GM18867 (cell line): ENCODE data around the gene BICRA.

Experiments
- ATAC-seq: cut with Tn5 transposase; IDR thresholded peaks from one replicate; pipeline ENCODE4 v1.9.1; 2021; ENCODE audit warnings: mild to moderate bottlenecking, moderate library complexity; ENCODE audit not compliant: unreplicated experiment

Gene BICRA

GRCh38 chr19:47686679-47687450 is 77.9 kb downstream of the BICRA start:
- ATAC-seq = no peak

DNA sequence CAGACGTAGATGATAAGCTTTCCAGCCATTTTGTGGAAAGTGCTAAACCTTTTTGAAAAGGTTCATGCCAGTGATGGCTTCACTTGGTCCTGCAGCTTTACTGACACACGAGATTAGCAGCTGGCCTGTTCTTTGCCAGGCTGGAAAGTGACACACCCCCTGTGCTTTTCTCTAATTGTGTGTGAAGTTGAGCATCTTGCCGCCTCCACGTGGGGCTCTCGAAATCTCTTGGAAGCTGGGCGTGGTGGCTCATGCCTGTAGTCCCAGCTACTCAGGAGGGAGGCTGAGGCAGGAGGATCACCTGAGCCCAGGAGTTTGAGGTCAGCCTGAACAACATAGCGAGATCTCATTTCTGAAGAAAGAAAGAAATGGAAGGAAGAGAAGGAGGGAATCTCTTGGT is 79.0 kb downstream of the BICRA start:
- ATAC-seq = no peak

- ATAC-seq = no peak
Observed at GRCh38 chr19:47691090-47691489, 82.2 kb downstream of the BICRA start.

GRCh38 chr19:47691782-47692181 is 82.8 kb downstream of the BICRA start:
- no peak for ATAC-seq

DNA sequence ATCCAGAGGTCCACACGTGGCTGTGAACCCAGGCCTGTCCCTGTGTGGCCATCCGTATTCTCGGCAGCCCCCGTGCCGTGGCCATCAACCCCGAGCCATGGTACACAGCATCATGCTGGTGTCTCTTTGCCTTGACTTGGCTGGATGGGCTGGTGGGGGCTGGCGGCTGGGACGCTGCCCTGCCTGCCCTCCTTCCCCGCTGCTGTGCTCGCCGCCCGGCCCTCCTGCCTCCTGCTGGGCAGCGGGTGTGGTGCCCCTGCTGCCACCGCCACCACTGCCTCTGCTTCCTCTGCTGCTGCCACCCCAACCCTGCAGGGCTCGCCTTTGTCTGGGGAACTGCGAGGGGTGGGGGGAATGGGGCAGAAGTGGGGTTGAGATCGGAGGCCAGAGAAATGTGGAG is 84.6 kb downstream of the BICRA start:
- no peak for ATAC-seq

DNA sequence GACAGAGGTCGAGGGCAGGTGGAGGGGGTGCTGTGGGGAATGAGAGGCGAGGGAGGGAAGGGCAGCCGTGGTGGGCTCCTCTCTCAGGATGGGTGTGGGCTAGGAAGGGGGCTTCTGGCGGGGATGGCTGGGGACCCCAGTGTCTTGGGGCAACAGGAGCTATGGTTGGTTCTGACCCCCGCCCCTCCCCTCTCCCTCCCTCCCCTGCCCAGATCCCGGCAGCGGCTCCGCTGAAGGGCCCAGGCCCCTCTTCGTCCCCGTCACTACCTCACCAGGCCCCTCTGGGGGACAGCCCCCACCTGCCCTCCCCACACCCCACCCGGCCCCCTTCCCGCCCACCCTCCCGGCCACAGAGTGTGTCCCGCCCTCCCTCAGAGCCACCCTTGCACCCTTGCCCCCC is 85.0 kb downstream of the BICRA start:
- ATAC-seq = no peak

DNA sequence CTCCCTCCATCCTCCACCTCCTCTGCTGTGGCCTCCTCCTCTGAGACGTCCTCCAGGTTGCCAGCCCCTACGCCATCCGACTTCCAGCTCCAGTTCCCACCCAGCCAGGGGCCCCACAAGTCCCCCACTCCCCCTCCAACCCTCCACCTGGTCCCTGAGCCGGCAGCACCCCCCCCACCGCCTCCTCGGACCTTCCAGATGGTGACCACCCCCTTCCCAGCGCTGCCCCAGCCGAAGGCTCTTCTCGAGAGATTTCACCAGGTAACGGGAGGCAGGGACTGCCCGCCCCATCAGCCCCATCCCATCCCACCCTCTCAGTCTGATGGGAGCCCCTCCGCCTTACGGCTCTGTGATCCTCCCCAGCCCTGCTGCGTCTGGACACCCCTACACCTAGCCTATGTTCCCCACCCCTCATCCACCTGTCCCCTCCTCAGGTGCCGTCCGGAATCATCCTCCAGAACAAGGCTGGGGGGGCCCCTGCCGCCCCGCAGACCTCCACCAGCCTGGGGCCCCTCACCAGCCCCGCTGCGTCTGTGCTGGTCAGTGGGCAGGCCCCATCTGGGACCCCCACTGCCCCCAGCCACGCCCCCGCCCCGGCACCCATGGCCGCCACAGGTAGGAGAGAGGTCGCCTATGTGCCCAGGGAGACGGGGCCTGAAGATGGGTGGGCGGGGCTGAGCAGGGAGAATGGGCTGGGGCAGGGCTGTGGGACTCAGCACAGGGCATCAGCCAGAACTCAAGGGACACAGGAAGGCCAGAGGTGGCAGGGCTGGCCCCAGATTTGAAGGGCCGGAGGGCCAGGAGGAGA is 85.7 kb downstream of the BICRA start:
- ATAC-seq = no peak

GRCh38 chr19:47695533-47696262 is 86.8 kb downstream of the BICRA start:
- no peak for ATAC-seq

DNA sequence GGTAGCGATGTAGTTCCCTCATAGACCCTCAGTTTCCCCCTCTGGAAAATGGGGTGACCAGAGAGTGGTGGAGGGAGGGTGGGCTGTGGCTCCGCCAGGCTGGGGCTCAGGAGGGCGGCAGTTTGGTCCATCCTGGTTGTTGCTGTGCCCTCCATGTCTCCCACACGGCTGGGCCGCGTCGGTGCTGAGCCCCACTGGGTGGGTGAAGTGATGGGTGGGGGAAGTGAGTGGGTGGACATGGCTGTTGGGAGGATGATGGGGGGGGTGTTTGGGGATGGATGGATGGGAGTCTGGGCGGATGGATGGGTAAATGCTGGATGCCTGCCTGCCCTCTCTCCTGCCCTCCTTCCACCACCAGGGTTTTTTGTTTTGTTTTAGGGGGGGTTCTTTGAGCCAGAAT is 87.7 kb downstream of the BICRA start:
- ATAC-seq = no peak

- no peak for ATAC-seq
Observed at GRCh38 chr19:47697863-47698609, 89.1 kb downstream of the BICRA start.

DNA sequence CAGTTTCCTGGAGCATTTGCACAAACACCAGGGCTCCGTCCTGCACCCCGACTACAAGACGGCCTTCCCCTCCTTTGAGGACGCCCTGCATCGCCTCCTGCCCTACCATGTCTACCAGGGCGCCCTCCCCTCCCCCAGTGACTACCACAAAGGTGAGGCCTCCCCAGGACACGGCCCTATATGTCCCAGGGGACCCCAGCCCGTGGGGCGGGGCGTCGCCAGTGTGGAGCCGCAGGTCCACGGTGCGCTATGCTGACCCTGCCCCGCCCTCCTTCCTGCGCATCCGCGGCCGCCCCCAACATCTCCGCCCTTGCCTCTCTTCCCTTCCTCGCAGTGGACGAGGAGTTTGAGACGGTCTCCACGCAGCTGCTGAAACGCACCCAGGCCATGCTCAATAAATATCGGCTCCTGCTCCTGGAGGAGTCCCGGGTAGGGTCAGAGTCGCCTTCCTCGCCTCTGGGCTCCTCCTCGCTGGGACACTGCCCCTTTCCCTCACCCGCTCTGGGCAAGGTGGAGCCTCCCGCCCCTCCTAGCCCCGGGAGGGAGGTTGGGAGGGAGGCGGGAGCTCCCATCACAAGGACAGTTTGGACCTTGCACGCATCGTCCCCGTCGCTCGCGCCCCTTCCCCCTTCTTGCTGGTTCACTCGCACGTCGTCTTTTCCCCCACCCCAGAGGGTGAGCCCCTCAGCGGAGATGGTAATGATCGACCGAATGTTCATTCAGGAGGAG is 89.9 kb downstream of the BICRA start:
- no peak for ATAC-seq

- no peak for ATAC-seq
Observed at GRCh38 chr19:47699360-47699917, 90.5 kb downstream of the BICRA start.

DNA sequence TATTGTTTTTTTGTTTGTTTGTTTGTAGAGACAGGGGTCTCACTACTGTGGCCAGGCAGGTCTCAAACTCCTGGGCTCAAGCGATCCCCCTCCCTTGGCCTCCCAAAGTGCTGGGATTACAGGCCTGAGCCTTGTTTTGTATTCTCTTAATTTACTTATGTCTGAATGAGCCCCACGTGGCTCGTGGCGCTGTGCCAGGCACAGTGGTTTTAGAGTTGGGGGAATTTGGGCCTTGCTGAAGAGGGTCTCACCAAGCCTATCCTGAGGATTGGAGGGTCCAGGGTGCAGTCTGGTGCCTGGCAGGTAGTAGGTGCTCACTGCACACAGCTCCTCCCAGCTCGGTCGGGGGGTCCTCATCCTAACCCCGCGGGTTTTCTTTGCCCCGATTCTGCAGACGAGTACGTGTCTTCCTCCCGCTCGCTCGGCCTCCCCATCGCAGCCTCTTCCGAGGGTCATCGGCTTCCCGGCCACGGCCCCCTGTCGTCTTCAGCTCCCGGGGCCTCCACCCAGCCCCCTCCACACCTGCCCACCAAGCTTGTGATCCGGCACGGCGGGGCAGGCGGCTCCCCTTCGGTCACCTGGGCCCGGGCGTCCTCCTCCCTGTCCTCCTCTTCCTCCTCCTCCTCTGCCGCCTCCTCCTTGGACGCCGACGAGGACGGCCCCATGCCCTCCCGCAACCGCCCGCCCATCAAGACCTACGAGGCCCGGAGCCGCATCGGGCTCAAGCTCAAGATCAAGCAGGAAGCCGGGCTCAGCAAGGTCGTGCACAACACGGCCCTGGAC is 92.2 kb downstream of the BICRA start:
- no peak for ATAC-seq

DNA sequence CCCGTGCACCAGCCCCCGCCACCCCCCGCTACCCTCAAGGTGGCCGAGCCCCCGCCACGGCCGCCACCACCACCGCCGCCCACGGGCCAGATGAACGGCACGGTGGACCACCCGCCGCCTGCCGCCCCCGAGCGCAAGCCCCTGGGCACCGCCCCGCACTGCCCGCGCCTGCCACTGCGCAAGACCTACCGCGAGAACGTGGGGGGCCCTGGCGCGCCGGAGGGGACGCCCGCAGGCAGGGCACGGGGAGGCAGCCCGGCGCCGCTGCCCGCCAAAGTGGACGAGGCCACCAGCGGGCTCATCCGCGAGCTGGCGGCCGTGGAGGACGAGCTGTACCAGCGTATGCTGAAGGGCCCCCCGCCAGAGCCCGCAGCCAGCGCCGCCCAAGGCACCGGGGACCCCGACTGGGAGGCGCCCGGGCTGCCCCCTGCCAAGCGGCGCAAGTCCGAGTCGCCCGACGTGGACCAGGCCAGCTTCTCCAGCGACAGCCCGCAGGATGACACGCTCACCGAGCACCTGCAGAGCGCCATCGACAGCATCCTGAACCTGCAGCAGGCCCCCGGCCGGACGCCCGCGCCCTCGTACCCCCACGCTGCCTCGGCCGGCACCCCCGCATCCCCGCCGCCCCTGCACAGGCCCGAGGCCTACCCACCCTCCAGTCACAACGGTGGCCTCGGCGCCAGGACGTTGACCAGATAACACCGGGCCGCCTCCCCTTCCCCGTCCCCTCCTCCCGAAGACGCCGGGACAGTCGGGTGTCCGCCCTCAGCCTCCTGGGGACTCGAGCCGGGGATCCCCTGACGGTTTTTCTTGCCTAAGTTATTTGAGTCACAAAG is 93.0 kb downstream of the BICRA start:
- ATAC-seq = no peak

DNA sequence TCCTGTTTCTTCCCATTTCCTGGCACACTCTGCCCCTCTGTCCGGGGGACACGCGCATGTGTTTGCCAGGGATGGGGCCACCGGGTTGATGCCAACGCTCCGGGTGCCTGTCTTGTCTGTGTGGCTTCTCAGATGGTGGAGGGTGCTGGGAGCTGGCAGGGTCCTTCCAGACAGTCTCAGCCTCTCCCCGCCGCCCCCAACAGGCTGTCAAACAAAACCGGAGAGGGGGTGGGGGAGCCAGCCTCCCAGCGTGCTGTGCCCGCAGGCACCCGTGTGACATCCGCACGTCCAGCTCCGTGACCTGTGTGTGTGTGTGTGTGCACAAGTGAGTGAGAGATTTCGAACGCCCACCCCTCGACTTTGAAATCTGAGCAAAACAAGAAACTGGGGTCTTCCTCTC is 93.7 kb downstream of the BICRA start:
- no peak for ATAC-seq

DNA sequence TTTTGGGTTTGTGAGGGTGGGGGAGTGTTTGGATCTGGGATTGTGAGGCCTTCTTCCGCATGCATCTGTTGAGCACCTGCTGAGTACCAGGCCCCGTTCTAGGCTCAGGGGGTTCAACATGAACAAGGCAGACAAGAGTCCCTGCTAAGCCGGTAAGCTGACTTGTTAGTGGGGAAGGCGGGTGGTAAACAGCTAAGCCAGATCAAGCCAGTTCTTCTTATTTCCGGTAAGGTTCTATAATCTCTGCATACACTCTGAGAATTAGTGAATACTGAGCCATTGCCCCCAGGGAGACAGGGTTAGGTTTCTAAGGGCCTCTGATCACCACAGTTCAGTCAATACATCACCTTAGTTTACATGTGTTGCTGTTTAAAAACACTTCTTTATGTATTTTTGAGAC is 94.4 kb downstream of the BICRA start:
- no peak for ATAC-seq

DNA sequence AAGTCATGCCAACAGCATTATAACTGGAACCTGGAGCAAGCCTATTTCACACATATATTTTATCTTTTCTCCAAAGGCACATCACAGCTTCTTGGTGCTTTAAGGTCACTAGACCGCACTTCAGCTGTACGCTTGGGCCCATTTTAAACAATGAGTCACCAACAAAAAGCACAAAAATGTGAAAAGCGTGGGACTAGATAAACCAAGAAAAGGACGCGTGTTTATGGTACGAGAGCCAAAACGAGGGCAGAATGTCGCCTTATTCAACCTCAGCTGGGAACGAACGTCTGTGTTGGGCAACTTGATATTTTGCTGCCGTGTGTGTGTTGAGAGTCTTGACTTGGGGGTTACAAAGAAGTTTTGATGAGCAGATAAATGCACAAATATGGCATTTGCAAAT is 95.1 kb downstream of the BICRA start:
- ATAC-seq = no peak

- ATAC-seq = no peak
Observed at GRCh38 chr19:47704656-47705055, 95.7 kb downstream of the BICRA start.
